Spinal cord (tissue), 10 donors: ENCODE data around the gene MYOC. TPM values are rescaled to one million over a fixed set of nuclear protein-coding genes. Genes with fewer than 3 reads are reported as not detected.

Experiments
- DNase-seq, 6 donors: peaks; one replicate each; pipeline versions ENCODE4 v3.0.0 to v3.0.0-alpha.2; 2013 to 2015; ENCODE audit warnings: low spot score in 6 of 6, low read depth in 4 of 6
- H3K27ac ChIP-seq: one replicate; pipeline ENCODE4 v1.5.1; 2013; ENCODE audit warnings: low read depth, low read length, control low read depth
- H3K27me3 ChIP-seq: one replicate; pipeline ENCODE4 v1.6.1; 2013; ENCODE audit warnings: low read length; ENCODE audit not compliant: control insufficient read depth, insufficient read depth
- H3K36me3 ChIP-seq: one replicate; pipeline ENCODE4 v1.6.1; 2013; ENCODE audit warnings: low read length; ENCODE audit not compliant: control insufficient read depth, insufficient read depth
- H3K4me1 ChIP-seq: one replicate; pipeline ENCODE4 v1.6.1; 2013; ENCODE audit warnings: low read length; ENCODE audit not compliant: control insufficient read depth, insufficient read depth
- H3K4me3 ChIP-seq: one replicate; pipeline ENCODE4 v1.5.1; 2013; ENCODE audit warnings: low read depth, low read length, control low read depth
- H3K9me3 ChIP-seq: one replicate; pipeline ENCODE4 v1.6.1; 2013; ENCODE audit warnings: low read length; ENCODE audit not compliant: control insufficient read depth, insufficient read depth
- WGBS: methylation state at CpG from one replicate; pipeline ENCODE4 v1.1.5; 2013; ENCODE audit warnings: missing lambda C conversion rate; ENCODE audit not compliant: insufficient coverage; 5-methylcytosine and 5-hydroxymethylcytosine counted together
- polyA plus RNA-seq, 2 donors: library from polyadenylated mRNA; unstranded; fragments of 120-200 nt; gene quantifications; one replicate each; pipeline ENCODE4 v1.2.1, GENCODE V29; 2013; ENCODE audit not compliant: insufficient read length in 2 of 2
- total RNA-seq, 2 donors: library from RNA; depleted of rRNA in 1 of 2; stranded (reverse); fragments of 120-200 nt in 1 of 2; fragments of >200 nt in 1 of 2; gene quantifications; one replicate each; pipeline versions ENCODE4 v1.2.3 to v1.2.4, GENCODE V29; 2013 to 2014
- donor health status: healthy.

MYOC gene
- total and polyA plus RNA-seq, 4 donors: 0.21 to 5.2 (median 0.96) TPM

DNA sequence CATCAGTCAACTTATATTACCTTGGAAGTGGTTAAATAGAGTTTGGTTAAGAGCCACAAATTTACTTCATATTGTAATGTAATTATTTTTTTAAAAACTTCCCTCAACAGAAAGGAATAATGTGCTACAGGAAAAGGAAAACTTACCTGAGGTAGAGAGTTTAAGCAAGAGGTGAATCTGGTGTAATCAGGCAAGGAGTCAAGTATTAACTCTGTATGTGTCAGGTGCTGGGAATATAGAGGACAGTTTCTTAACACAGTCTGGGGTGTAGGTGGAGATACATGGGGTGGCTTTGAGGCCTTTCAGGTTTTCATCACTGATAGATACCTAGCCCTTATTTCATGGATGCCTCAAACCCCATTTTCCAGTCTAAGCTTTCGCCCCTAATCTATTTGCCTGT, 56.4 kb downstream of the MYOC start:
- no CpG with 5 or more reads among the region's 1 CpG for WGBS
- DNase-seq: no peak
- H3K27ac ChIP-seq: no peak overlapping the region

DNA sequence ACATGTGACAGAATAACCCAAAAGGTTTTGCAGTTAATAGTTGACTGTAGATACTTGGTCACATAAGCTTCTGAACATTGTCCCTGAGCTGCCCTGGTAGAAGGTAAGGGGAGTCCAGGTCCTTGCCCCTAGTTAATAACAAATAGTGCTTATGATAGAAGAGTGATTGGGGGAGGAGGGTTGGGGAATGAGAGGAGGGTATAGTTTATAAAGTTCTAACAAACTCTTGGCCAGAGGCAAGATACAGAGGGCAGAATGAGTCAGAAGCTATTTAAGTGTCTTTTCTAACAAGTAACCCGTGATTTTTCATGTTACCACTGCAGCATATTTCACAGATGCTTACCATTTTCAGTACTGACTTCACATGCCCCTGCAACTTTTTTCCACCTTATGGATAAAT, 57.2 kb downstream of the MYOC start:
- no peak overlapping the region for H3K27ac ChIP-seq
- no CpG with 5 or more reads among the region's 1 CpG for WGBS
- no peak for DNase-seq

More for the DNA sequence above, 56.4 kb downstream of the MYOC start:
- Histone ChIP-seq H3K4me3 (no peak overlapping the region), H3K27me3 (no peaks in the 10 kb centered on the region), H3K4me1 (no peaks in the 10 kb centered on the region), H3K36me3 (peaks cover 16% of the 10 kb centered on the region), H3K9me3 (no peaks in the 10 kb centered on the region)

DNA sequence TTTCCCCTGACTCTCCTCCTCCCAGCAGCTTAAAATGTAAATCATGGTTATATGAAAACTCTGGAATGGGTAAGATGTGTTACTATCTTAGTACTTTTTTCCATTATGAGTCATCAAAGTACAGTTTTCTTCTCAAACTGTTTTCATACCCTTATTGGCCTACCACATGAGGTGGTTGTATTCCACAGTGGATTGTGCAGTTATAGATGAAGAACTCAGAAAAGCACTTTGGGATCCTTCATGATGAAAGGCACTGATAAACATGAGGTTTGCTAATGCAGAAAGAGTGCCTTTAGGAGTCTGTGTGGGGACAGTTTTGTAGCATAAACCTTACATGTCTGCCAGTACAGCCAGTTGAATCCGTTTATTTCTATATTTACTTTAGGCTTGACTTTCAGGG, 62.5 kb downstream of the MYOC start:
- H3K9me3 ChIP-seq: no peaks in the 10 kb centered on the region
- peaks cover 30% of the 10 kb centered on the region for H3K36me3 ChIP-seq
- no peak overlapping the region for H3K27ac ChIP-seq
- no peaks in the 10 kb centered on the region for H3K4me1 ChIP-seq
- no peak overlapping the region for H3K4me3 ChIP-seq
- no CpG with 5 or more reads among the region's 1 CpG for WGBS
- H3K27me3 ChIP-seq: no peaks in the 10 kb centered on the region
- no peak for DNase-seq

More for the DNA sequence above, 57.2 kb downstream of the MYOC start:
- Histone ChIP-seq H3K4me3 (no peak overlapping the region), H3K36me3 (peaks cover 16% of the 10 kb centered on the region), H3K4me1 (no peaks in the 10 kb centered on the region), H3K27me3 (no peaks in the 10 kb centered on the region), H3K9me3 (no peaks in the 10 kb centered on the region)

DNA sequence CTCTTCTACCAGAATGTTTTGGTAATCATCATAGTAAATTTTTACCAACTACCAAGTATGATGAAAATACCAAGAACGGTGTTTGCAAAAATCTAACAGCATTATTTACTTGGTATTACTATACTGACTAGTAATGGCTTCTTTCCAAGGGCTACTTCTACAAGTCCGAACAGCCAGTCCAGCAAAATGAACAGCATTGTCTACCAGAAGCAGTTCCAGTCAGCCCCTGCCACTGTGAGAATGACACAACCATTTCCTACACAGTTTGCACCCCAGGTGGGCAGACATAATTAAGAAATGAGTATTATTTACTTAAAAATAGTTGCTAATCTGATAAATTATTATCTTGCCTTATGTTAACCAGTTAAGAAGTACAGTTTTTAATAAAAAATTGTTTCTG, 64.3 kb downstream of the MYOC start:
- H3K9me3 ChIP-seq: no peaks in the 10 kb centered on the region
- WGBS: 100% methylated on average over 1 of the region's 2 CpGs
- no peaks in the 10 kb centered on the region for H3K4me1 ChIP-seq
- DNase-seq: no peak
- H3K27ac ChIP-seq: no peak overlapping the region
- H3K36me3 ChIP-seq: peaks cover 28% of the 10 kb centered on the region
- no peak overlapping the region for H3K4me3 ChIP-seq
- no peaks in the 10 kb centered on the region for H3K27me3 ChIP-seq

DNA sequence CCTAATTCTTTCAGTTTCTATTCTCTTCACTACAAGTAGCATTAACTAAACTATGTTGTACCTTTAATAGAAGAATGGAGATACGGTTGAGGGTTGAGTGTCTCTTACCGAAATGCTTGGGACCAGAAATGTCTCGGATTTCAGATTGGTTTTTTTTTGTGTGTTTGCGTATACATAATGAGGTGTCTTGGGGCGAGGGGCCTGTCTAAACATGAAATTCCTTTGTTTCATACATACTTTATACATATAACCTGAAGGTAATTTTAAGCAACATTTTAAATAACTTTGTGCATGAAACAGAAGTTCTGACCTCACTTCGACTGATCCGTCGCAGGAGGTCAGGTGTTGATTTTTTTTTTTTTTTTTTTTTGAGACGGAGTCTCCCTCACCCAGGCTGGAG, 66.8 kb downstream of the MYOC start:
- H3K36me3 ChIP-seq: peaks cover 23% of the 10 kb centered on the region
- H3K4me1 ChIP-seq: no peaks in the 10 kb centered on the region
- no CpG with 5 or more reads among the region's 9 CpGs for WGBS
- H3K27ac ChIP-seq: no peak overlapping the region
- H3K9me3 ChIP-seq: no peaks in the 10 kb centered on the region
- DNase-seq: no peak
- H3K27me3 ChIP-seq: no peaks in the 10 kb centered on the region
- no peak overlapping the region for H3K4me3 ChIP-seq

Other genes with a start within 250 kb of the MYOC start
- 10 to 100 TPM; 64.5 to 70.5 TPM for gene PRRC2C, start 167.2 kb downstream of the MYOC start, total RNA-seq
- 10 to 100 TPM; 84.6 to 91.4 TPM for gene PRRC2C, start 167.2 kb downstream of the MYOC start, polyA plus RNA-seq
- gene MYOCOS, start 30.4 kb downstream of the MYOC start, total RNA-seq: not detected
- under 1 TPM in 1 of 2 donors, not detected in 1; 0.27 TPM for gene MYOCOS, start 30.4 kb downstream of the MYOC start, polyA plus RNA-seq
- 10 to 100 TPM in 1 of 2 donors, 1 to 10 TPM in 1; 9.7 to 37.9 TPM for gene VAMP4, start 89.4 kb upstream of the MYOC start, total RNA-seq
- gene VAMP4, start 89.4 kb upstream of the MYOC start, polyA plus RNA-seq: 10 to 100 TPM; 21.9 to 28.2 TPM
- 10 to 100 TPM; 19.0 to 22.4 TPM for gene METTL13, start 129.0 kb upstream of the MYOC start, total RNA-seq
- gene METTL13, start 129.0 kb upstream of the MYOC start, polyA plus RNA-seq: 10 to 100 TPM; 30.5 to 30.8 TPM
- 10 to 100 TPM; 38.5 to 93.9 TPM for gene DNM3, start 188.8 kb upstream of the MYOC start, total RNA-seq
- gene DNM3, start 188.8 kb upstream of the MYOC start, polyA plus RNA-seq: 10 to 100 TPM; 38.6 to 58.5 TPM